GM18498 (cell line): Measurements from ENCODE around the gene SLC2A8.

Experiments used
- ATAC-seq: cut with Tn5 transposase; IDR thresholded peaks from one replicate; pipeline ENCODE4 v1.9.1; 2021; ENCODE audit warnings: mild to moderate bottlenecking, moderate library complexity; ENCODE audit not compliant: unreplicated experiment

Gene SLC2A8

GRCh38 chr9:127428348-127428747, 31.4 kb downstream of the SLC2A8 start:
- ATAC-seq = no peak

- no peak for ATAC-seq
Observed at GRCh38 chr9:127430415-127430814, 33.4 kb downstream of the SLC2A8 start.

GRCh38 chr9:127437497-127438264, 40.7 kb downstream of the SLC2A8 start:
- ATAC-seq = no peak

- no peak for ATAC-seq
Observed at GRCh38 chr9:127438394-127438793, 41.4 kb downstream of the SLC2A8 start.

GRCh38 chr9:127444283-127444920, 47.4 kb downstream of the SLC2A8 start:
- ATAC-seq = no peak

GRCh38 chr9:127444921-127445850, 48.2 kb downstream of the SLC2A8 start:
- no peak for ATAC-seq

GRCh38 chr9:127445851-127446712, 49.1 kb downstream of the SLC2A8 start:
- ATAC-seq = no peak

- ATAC-seq = no peak
Observed at GRCh38 chr9:127446713-127447415, 49.9 kb downstream of the SLC2A8 start.

GRCh38 chr9:127447416-127448111, 50.6 kb downstream of the SLC2A8 start:
- ATAC-seq = no peak

- ATAC-seq = no peak
Observed at GRCh38 chr9:127448112-127448805, 51.3 kb downstream of the SLC2A8 start.

- no peak for ATAC-seq
Observed at GRCh38 chr9:127449332-127449966, 52.5 kb downstream of the SLC2A8 start.

GRCh38 chr9:127450243-127450760, 53.3 kb downstream of the SLC2A8 start:
- no peak for ATAC-seq

- peak; percentile 66 for ATAC-seq
Observed at GRCh38 chr9:127450830-127451607, 54.0 kb downstream of the SLC2A8 start, which contains the start of the genes LRSAM1 and RPL12. Gene LRSAM1 (plus strand): TSS chr9:127451510. CDS start chr9:127454528, 3,018 bp downstream. Gene RPL12 (minus strand): TSS chr9:127451406. CDS start chr9:127451317, 89 bp downstream.

- ATAC-seq = no peak
Observed at GRCh38 chr9:127451608-127451857, 54.6 kb downstream of the SLC2A8 start.

GRCh38 chr9:127451858-127452656, 55.1 kb downstream of the SLC2A8 start:
- peak; percentile 9 for ATAC-seq

- ATAC-seq = no peak
Observed at GRCh38 chr9:127452691-127453090, 55.7 kb downstream of the SLC2A8 start.
